Thymus (tissue), 14 donors: ENCODE measurements around the gene NDUFA7. TPM values are rescaled to one million over a fixed set of nuclear protein-coding genes. Genes with fewer than 3 reads are reported as not detected.

Experiments
- DNase-seq, 9 donors: peaks; one replicate each; pipeline ENCODE4 v3.0.0-alpha.2; 2013; ENCODE audit warnings: low spot score in 9 of 9, low read depth in 6 of 9, missing footprints in 1 of 9
- H3K27ac ChIP-seq, 2 donors: one replicate each; pipeline ENCODE4 v1.5.1; 2013; ENCODE audit warnings: control low read depth in 1 of 2, low read depth in 1 of 2, low read length in 1 of 2, mild to moderate bottlenecking in 1 of 2, moderate library complexity in 1 of 2
- H3K27me3 ChIP-seq, 2 donors: one replicate each; pipeline ENCODE4 v1.5.1; 2013; ENCODE audit warnings: low read length in 1 of 2; ENCODE audit not compliant: control insufficient read depth in 2 of 2, insufficient read depth in 1 of 2
- H3K36me3 ChIP-seq, 2 donors: one replicate each; pipeline ENCODE4 v1.5.1; 2013; ENCODE audit warnings: low read length in 1 of 2, mild to moderate bottlenecking in 1 of 2, moderate library complexity in 1 of 2; ENCODE audit not compliant: control insufficient read depth in 2 of 2, insufficient read depth in 2 of 2
- H3K4me1 ChIP-seq, 2 donors: one replicate each; pipeline ENCODE4 v1.5.1; 2013; ENCODE audit warnings: low read length in 2 of 2; ENCODE audit not compliant: control insufficient read depth in 2 of 2, insufficient read depth in 2 of 2
- H3K4me3 ChIP-seq, 2 donors: one replicate each; pipeline ENCODE4 v1.5.1; 2013; ENCODE audit warnings: low read length in 2 of 2, control low read depth in 1 of 2, mild to moderate bottlenecking in 1 of 2
- H3K9me3 ChIP-seq, 2 donors: one replicate each; pipeline ENCODE4 v1.5.1; 2013; ENCODE audit warnings: low read length in 1 of 2, mild to moderate bottlenecking in 1 of 2; ENCODE audit not compliant: control insufficient read depth in 2 of 2, insufficient read depth in 1 of 2
- WGBS: extraction: QIAGEN DNeasy Blood & Tissue Kit; methylation state at CpG from one replicate; pipeline ENCODE4 v1.1.7; 2013; 5-methylcytosine and 5-hydroxymethylcytosine counted together
- long read RNA-seq, 10 donors: transcript quantifications; one replicate each; lab custom pipeline, GENCODE V29; 2026
- polyA plus RNA-seq: library from polyadenylated mRNA; stranded (reverse); fragments of 200-250 nt; gene quantifications from one replicate; pipeline ENCODE4 v1.2.3, GENCODE V29; 2013
- total RNA-seq: library from RNA; stranded (reverse); fragments of 120-200 nt; gene quantifications from one replicate; pipeline ENCODE4 v1.2.4, GENCODE V29; 2013
- donor health status: healthy.

The NDUFA7 gene
- total RNA-seq (98.3 TPM), polyA plus RNA-seq (110 TPM)
- long read RNA-seq, donor 1, transcript NDUFA7-201 (4 exons, 601 nt), result major isoform, 9 of 11 reads
- long read RNA-seq, donor 1, partial matches to known transcripts, result 0 of 11 reads
- long read RNA-seq, donor 1, other reads (novel, unspliced or antisense), result 0 of 11 reads
- long read RNA-seq, donor 2, transcript NDUFA7-205 (2 exons, 547 nt), result minor isoform, 6 of 78 reads
- long read RNA-seq, donor 2, transcript NDUFA7-201 (4 exons, 601 nt), result major isoform, 65 of 78 reads
- long read RNA-seq, donor 2, partial matches to known transcripts, result 7 of 78 reads
- long read RNA-seq, donor 2, other reads (novel, unspliced or antisense), result 0 of 78 reads
- long read RNA-seq, donor 3, transcript NDUFA7-205 (2 exons, 547 nt), result minor isoform, 18 of 151 reads
- long read RNA-seq, donor 3, transcript NDUFA7-201 (4 exons, 601 nt), result major isoform, 123 of 151 reads
- long read RNA-seq, donor 3, partial matches to known transcripts, result 6 of 151 reads
- long read RNA-seq, donor 3, other reads (novel, unspliced or antisense), result 0 of 151 reads
- long read RNA-seq, donor 4, transcript NDUFA7-201 (4 exons, 601 nt), result major isoform, 32 of 46 reads
- long read RNA-seq, donor 4, transcript NDUFA7-205 (2 exons, 547 nt), result minor isoform, 6 of 46 reads
- long read RNA-seq, donor 4, partial matches to known transcripts, result 7 of 46 reads
- long read RNA-seq, donor 4, other reads (novel, unspliced or antisense), result 0 of 46 reads
- long read RNA-seq, donor 5, transcript NDUFA7-201 (4 exons, 601 nt), result major isoform, 185 of 216 reads
- long read RNA-seq, donor 5, transcript NDUFA7-205 (2 exons, 547 nt), result minor isoform, 16 of 216 reads
- long read RNA-seq, donor 5, partial matches to known transcripts, result 14 of 216 reads
- long read RNA-seq, donor 5, other reads (novel, unspliced or antisense), result 0 of 216 reads
- long read RNA-seq, donor 6, transcript NDUFA7-205 (2 exons, 547 nt), result minor isoform, 5 of 51 reads
- long read RNA-seq, donor 6, transcript NDUFA7-201 (4 exons, 601 nt), result major isoform, 45 of 51 reads
- long read RNA-seq, donor 6, partial matches to known transcripts, result 0 of 51 reads
- long read RNA-seq, donor 6, other reads (novel, unspliced or antisense), result 0 of 51 reads
- long read RNA-seq, donor 7, transcript NDUFA7-205 (2 exons, 547 nt), result minor isoform, 8 of 280 reads
- long read RNA-seq, donor 7, transcript NDUFA7-201 (4 exons, 601 nt), result major isoform, 66 of 280 reads
- long read RNA-seq, donor 7, partial matches to known transcripts, result 49 of 280 reads
- long read RNA-seq, donor 7, other reads (novel, unspliced or antisense), result 155 of 280 reads
- long read RNA-seq, donor 8, transcript NDUFA7-201 (4 exons, 601 nt), result major isoform, 27 of 29 reads
- long read RNA-seq, donor 8, partial matches to known transcripts, result 0 of 29 reads
- long read RNA-seq, donor 8, other reads (novel, unspliced or antisense), result 0 of 29 reads
- long read RNA-seq, donor 9, transcript NDUFA7-201 (4 exons, 601 nt), result major isoform, 48 of 52 reads
- long read RNA-seq, donor 9, partial matches to known transcripts, result 0 of 52 reads
- long read RNA-seq, donor 9, other reads (novel, unspliced or antisense), result 0 of 52 reads
- long read RNA-seq, donor 10, transcript NDUFA7-201 (4 exons, 601 nt), result major isoform, 60 of 64 reads
- long read RNA-seq, donor 10, partial matches to known transcripts, result 0 of 64 reads
- long read RNA-seq, donor 10, other reads (novel, unspliced or antisense), result 0 of 64 reads

DNA sequence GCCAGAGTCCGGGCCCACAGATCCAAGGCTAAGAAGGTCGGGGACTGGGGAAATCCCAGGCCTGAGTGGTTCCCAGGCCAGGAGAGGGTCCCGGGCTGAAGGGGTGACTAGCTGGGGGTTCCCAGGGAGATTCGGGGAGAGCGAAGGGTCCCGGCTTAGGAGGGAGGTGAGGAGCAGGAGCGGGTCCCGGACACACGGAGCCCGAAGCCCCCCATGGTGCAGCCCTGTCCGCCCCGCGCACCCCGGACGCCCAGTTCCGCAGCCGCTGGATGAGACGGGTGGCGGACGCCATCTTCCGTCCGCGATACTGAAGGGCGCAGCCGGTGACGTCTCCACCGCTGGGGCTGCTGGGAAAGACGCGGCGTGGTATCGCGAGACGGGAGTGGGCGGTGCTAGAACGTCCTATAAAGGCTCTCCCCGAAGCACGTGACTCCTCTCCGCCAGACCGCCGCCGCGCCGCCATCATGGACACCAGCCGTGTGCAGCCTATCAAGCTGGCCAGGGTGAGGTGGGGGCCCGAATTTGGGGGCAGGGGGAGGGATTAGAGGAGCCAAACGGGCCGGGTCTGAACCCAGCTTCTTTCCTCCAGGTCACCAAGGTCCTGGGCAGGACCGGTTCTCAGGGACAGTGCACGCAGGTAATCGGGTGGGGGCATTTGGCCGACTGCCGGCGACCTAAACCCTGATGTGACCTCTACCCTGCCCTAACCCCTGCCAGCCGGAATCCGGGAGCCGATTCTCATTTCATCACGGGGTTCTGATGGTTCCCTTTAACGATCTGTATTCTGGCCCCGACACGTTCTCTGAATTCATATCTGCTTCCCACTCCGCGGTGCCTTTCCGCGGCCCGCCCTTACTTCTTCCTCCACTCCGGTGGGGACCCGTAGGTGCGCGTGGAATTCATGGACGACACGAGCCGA lies at the start of gene NDUFA7, which contains the start of gene RPS28:
NDUFA7 (minus strand) TSS at position 309 of the 919 bp plus-strand sequence; CDS start at position 292, 17 bp downstream.
RPS28 (plus strand) TSS at position 430 of the 919 bp plus-strand sequence; CDS start at position 465, 35 bp downstream.
- WGBS, result under 1% methylated on average over 72 of the region's 72 CpGs
- peak within 1 kb of the TSS; percentile 92 for H3K27ac ChIP-seq

DNA sequence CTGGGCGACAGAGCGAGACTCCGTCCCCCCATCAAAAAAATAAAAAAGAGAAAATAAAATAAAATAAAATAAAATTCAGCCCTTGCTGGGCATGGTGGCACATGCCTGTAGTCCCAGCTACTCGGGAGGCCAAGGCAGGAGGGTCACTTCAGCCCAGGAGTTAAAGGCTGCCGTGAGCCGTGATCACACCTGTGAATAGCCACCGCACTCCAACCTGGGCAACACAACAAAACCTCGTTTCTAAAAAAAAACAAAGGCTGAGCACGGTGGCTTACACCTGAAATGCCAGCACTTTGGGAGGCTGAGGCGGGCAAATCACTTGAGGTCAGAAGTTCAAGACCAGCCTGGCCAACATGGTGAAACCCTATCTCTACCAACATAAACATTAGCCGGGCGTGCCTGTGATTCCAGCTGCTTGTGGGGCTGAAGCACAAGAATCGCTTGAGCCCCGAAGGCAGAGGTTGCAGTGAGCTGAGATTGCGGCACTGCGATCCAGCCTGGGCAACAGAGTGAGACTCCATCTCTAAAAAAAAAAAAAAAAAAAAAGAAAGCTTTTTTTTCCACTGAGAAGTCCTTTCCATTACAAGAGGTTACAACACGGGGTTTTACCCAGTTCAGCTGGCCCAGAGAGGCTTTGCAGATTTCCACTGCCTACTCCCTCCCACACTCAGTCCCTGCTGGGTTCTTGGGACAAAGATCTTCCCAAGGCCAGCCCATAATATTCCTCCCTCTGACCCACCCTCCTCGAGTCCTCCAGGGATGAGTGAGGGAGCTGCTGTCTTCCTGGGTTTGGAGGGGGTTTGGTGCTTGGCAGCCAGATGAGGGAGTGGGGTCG lies 49.2 kb upstream of the NDUFA7 start:
- DNase-seq, result no peak
- WGBS, result 96% methylated on average over 19 of the region's 19 CpGs
- no peaks in the 10 kb centered on the region for H3K9me3 ChIP-seq
- peaks cover 15 to 28% of the 10 kb centered on the region in 2 donors for H3K27me3 ChIP-seq
- no peak overlapping the region for H3K4me3 ChIP-seq
- peaks cover 0 to 14% of the 10 kb centered on the region in 2 donors for H3K36me3 ChIP-seq
- no peak overlapping the region for H3K27ac ChIP-seq
- H3K4me1 ChIP-seq, result peaks cover 0 to 3% of the 10 kb centered on the region in 2 donors

More for the DNA sequence above, at the start of gene NDUFA7, which contains the start of gene RPS28:
- Histone ChIP-seq H3K4me1 (peaks cover 15 to 37% of the 10 kb centered on the region in 2 donors), H3K9me3 (peaks cover 0 to 4% of the 10 kb centered on the region in 2 donors), H3K27me3 (no peaks in the 10 kb centered on the region), H3K36me3 (peaks cover 28 to 33% of the 10 kb centered on the region in 2 donors), H3K4me3 (peak within 1 kb of the TSS; percentile 85 to 95)
- DNase-seq, result peak; percentile 93 to 99 (median 98)

DNA sequence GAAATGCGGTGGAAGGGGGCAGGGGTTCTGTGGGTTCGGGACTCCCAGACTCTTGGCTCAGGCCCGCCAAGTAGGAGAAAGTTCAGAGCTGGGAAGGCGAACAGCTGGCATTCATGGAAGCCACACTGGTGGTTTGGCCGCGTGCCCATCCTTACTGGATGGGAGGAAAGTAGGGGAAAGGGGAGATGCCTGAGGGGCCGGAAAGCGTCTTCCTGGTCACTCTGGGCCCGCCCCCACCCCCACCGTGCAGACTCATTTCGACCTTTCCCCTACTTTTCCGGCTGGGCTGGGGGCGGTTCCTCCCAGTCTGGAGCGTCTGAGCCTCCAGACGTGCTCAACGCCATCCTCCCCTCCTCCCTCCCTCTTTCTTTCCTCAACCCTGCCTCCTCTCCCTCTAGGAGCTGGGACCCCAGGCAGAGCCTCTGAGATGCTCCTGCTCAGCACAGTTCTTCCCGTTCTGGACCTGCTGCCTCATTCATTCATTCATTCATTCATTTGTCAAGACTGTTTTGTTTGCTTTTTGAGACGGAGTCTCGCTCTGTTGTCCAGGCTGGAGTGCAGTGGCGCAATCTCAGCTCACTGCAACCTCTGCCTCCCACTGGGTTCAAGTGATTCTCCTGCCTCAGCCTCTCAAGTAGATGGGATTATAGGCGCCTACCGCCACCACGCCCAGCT lies 46.3 kb upstream of the NDUFA7 start:
- H3K27ac ChIP-seq, result peak overlapping the region in 1 of 2 donors; percentile 11
- peaks cover 0 to 3% of the 10 kb centered on the region in 2 donors for H3K36me3 ChIP-seq
- peaks cover 31 to 55% of the 10 kb centered on the region in 2 donors for H3K27me3 ChIP-seq
- no peak overlapping the region for H3K4me3 ChIP-seq
- no peak for DNase-seq
- 28% methylated on average over 23 of the region's 23 CpGs for WGBS
- H3K9me3 ChIP-seq, result peaks cover 0 to 3% of the 10 kb centered on the region in 2 donors
- peaks cover 3 to 9% of the 10 kb centered on the region in 2 donors for H3K4me1 ChIP-seq

GRCh38 chr19:8366961-8367326 lies 45.8 kb upstream of the NDUFA7 start:
- Histone ChIP-seq H3K27me3 (peaks cover 33 to 60% of the 10 kb centered on the region in 2 donors), H3K36me3 (peaks cover 0 to 3% of the 10 kb centered on the region in 2 donors), H3K4me1 (peaks cover 3 to 13% of the 10 kb centered on the region in 2 donors), H3K4me3 (no peak overlapping the region), H3K27ac (peak overlapping the region in 1 of 2 donors; percentile 11), H3K9me3 (peaks cover 0 to 3% of the 10 kb centered on the region in 2 donors)
- WGBS, result 82% methylated on average over 13 of the region's 13 CpGs
- DNase-seq, result no peak

- 97% methylated on average over 11 of the region's 11 CpGs for WGBS
- no peak overlapping the region for H3K27ac ChIP-seq
- peaks cover 35 to 65% of the 10 kb centered on the region in 2 donors for H3K27me3 ChIP-seq
- no peak for DNase-seq
- peaks cover 3 to 16% of the 10 kb centered on the region in 2 donors for H3K4me1 ChIP-seq
- no peaks in the 10 kb centered on the region for H3K36me3 ChIP-seq
- H3K4me3 ChIP-seq, result no peak overlapping the region
- peaks cover 0 to 3% of the 10 kb centered on the region in 2 donors for H3K9me3 ChIP-seq
Measured at GRCh38 chr19:8366121-8366581, 45.0 kb upstream of the NDUFA7 start.

DNA sequence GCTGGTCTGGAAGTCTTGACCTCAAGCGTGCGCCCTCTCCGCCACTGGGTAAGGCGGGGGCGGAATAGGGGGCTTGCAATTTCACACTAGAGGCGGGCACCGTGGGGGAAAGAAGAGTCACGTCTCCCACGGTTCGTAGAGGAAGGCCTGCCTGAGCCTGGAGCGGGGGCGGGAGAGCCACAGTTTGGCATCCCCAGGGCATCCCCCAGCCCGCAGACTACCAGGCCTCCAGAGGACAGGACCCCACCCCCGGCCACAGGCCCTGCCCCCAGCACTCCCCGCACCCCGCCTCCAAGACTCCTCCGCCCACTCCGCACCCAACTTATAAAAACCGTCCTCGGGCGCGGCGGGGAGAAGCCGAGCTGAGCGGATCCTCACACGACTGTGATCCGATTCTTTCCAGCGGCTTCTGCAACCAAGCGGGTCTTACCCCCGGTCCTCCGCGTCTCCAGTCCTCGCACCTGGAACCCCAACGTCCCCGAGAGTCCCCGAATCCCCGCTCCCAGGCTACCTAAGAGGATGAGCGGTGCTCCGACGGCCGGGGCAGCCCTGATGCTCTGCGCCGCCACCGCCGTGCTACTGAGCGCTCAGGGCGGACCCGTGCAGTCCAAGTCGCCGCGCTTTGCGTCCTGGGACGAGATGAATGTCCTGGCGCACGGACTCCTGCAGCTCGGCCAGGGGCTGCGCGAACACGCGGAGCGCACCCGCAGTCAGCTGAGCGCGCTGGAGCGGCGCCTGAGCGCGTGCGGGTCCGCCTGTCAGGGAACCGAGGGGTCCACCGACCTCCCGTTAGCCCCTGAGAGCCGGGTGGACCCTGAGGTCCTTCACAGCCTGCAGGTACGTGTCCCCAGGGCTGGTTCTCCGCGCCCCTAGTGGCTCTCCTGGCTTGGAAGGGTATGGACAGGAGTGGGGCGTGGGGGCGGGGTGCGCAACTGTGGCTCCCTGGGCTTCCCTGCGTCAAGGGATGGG lies 42.9 kb upstream of the NDUFA7 start, which contains the start of gene ANGPTL4:
ANGPTL4 (plus strand) TSS at position 353 of the 969 bp plus-strand sequence; CDS start at position 520, 167 bp downstream.
- no peaks in the 10 kb centered on the region for H3K36me3 ChIP-seq
- H3K9me3 ChIP-seq, result peaks cover 0 to 3% of the 10 kb centered on the region in 2 donors

More for the DNA sequence above, 42.9 kb upstream of the NDUFA7 start, which contains the start of gene ANGPTL4:
- H3K27me3 ChIP-seq, result peaks cover 35 to 65% of the 10 kb centered on the region in 2 donors
- H3K4me1 ChIP-seq, result peaks cover 3 to 16% of the 10 kb centered on the region in 2 donors
- H3K27ac ChIP-seq, result peak within 1 kb of the TSS; percentile 11 to 18
- DNase-seq, result peak in 2 of 9 donors; percentile 13 to 46
- WGBS, result 3% methylated on average over 81 of the region's 81 CpGs
- H3K4me3 ChIP-seq, result peak within 1 kb of the TSS; percentile 16 to 35
